ENCODE results near the gene BAZ2A. TPM values are rescaled to one million over a fixed set of nuclear protein-coding genes. Genes with fewer than 3 reads are reported as not detected.
"Not testable (repeated sequence)": the region's sequence is repeated elsewhere in the genome, so short reads cannot be mapped to it uniquely, and the experiment has no call there.

Gene BAZ2A
- total RNA-seq, 1 experiment from 2014 or later, result 15.2 TPM

DNA sequence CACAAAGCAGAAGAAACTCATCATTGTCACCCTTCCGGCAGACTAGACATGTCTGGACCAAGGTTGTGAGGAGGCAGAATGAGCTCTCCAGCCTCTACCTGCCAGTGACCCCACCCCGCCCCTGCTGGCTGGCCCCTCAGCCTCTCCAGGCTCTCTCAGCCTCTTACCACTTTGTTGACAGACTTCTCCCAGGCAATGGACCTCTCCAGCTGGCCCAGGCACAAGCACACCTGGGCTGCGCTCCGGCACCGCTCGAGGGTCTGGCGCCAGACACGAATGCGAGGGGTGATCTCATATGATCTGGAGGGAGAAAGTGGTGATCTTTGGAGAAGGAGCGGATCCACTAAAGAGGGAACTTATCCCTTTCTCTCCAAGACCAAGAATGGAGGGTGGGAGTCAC is 30.3 kb downstream of the BAZ2A start:
- H3K9me3 ChIP-seq (replicated peaks), result no peaks in the 10 kb centered on the region
- H3K4me3 ChIP-seq, result no peak overlapping the region
- H3K27ac ChIP-seq, result no peak overlapping the region
- no peak for DNase-seq (ENCODE audit: low read depth in 1 of 2, low spot score in 2 of 2)
- no peaks in the 10 kb centered on the region for H3K4me1 ChIP-seq (replicated peaks)
- H3K36me3 ChIP-seq, result peaks cover 96% of the 10 kb centered on the region
- H3K27me3 ChIP-seq (replicated peaks), result no peaks in the 10 kb centered on the region

DNA sequence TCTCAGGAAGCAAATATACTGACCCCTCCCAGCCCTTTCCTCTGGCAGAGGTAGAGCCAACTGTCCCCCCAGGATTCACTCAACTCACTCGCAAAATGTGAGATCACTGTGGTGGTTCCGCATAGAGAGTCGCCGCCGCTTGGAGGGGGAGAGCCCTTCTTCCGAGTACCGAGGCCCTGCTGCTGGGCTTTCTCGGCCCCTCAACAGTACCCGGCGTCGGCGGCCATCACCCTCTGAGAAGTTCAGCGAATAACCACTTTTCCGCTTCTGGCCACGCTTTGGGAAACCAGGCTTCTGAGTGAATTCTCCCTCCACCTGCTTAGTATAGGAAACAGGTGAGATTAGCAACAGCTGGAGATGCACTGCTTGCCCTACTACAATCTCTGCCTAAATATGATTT is 31.1 kb downstream of the BAZ2A start:
- H3K4me3 ChIP-seq, result no peak overlapping the region

DNA sequence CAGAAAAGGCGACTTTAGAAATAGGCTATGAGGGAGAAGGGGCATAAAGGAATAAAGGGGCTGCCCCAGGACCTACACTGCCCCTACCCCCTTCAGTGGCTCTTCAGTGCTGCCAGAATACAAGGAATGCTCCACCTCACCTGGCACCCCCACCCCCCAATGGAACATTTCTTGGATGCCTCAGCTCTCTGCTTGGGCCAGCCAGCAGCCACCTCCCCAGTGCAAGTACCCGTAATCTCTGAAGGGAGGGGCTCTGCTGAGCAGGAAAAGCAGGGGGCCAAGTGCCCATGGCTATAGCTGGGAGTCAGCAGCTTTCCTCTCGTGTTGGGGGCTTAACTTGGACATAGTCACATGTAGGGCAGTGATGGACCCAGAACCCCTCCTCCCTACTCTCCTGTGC is 33.3 kb downstream of the BAZ2A start:
- H3K27me3 ChIP-seq (replicated peaks), result no peaks in the 10 kb centered on the region
- H3K36me3 ChIP-seq, result peaks cover 86% of the 10 kb centered on the region
- no peak overlapping the region for H3K27ac ChIP-seq
- H3K4me1 ChIP-seq (replicated peaks), result no peaks in the 10 kb centered on the region
- H3K9me3 ChIP-seq (replicated peaks), result no peaks in the 10 kb centered on the region
- no peak for DNase-seq (ENCODE audit: low read depth in 1 of 2, low spot score in 2 of 2)
- no peak overlapping the region for H3K4me3 ChIP-seq

More for the DNA sequence above, 31.1 kb downstream of the BAZ2A start:
- Histone ChIP-seq H3K27ac (no peak overlapping the region), H3K9me3 (replicated peaks) (no peaks in the 10 kb centered on the region), H3K4me1 (replicated peaks) (no peaks in the 10 kb centered on the region), H3K36me3 (peaks cover 93% of the 10 kb centered on the region), H3K27me3 (replicated peaks) (no peaks in the 10 kb centered on the region)
- DNase-seq (ENCODE audit: low read depth in 1 of 2, low spot score in 2 of 2), result no peak

GRCh38 chr12:56593909-56594621 is 36.1 kb downstream of the BAZ2A start:
- peak; percentile 59 to 68 for DNase-seq (ENCODE audit: low read depth in 1 of 2, low spot score in 2 of 2)
- no peak overlapping the region for H3K27ac ChIP-seq
- H3K36me3 ChIP-seq, result peaks cover 85% of the 10 kb centered on the region
- no peak overlapping the region for H3K4me3 ChIP-seq
- no peaks in the 10 kb centered on the region for H3K9me3 ChIP-seq (replicated peaks)
- H3K27me3 ChIP-seq (replicated peaks), result no peaks in the 10 kb centered on the region
- no peaks in the 10 kb centered on the region for H3K4me1 ChIP-seq (replicated peaks)

GRCh38 chr12:56591961-56592360 is 38.2 kb downstream of the BAZ2A start:
- no peaks in the 10 kb centered on the region for H3K4me1 ChIP-seq (replicated peaks)
- H3K9me3 ChIP-seq (replicated peaks), result no peaks in the 10 kb centered on the region
- no peak overlapping the region for H3K4me3 ChIP-seq
- H3K27ac ChIP-seq, result no peak overlapping the region
- peaks cover 87% of the 10 kb centered on the region for H3K36me3 ChIP-seq
- H3K27me3 ChIP-seq (replicated peaks), result no peaks in the 10 kb centered on the region
- no peak for DNase-seq (ENCODE audit: low read depth in 1 of 2, low spot score in 2 of 2)

DNA sequence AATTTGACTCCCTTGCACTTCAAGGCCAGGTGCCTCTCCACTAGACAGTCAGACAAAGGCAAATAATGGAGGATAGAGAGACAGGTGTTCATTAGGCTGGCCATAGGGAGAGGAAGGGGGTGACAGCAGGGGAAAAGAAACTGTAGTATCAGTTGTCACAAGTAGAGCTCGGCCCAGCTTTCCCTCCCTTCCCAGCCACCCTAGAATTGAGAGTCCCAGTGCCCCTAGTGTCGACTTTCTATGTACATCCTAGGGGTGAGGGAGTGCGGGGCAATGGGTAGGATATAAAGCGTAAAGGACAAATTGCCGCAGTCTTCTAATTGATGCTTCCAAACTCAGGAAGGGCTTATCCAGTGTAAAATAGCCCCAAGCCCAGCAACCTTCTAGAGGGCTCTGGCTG is 39.0 kb downstream of the BAZ2A start:
- H3K4me1 ChIP-seq (replicated peaks), result no peaks in the 10 kb centered on the region
- DNase-seq (ENCODE audit: low read depth in 1 of 2, low spot score in 2 of 2), result no peak
- peaks cover 86% of the 10 kb centered on the region for H3K36me3 ChIP-seq
- no peak overlapping the region for H3K4me3 ChIP-seq
- no peaks in the 10 kb centered on the region for H3K27me3 ChIP-seq (replicated peaks)
- H3K27ac ChIP-seq, result no peak overlapping the region
- H3K9me3 ChIP-seq (replicated peaks), result no peaks in the 10 kb centered on the region

GRCh38 chr12:56590237-56590830 is 39.8 kb downstream of the BAZ2A start:
- no peaks in the 10 kb centered on the region for H3K27me3 ChIP-seq (replicated peaks)
- peaks cover 86% of the 10 kb centered on the region for H3K36me3 ChIP-seq
- H3K4me3 ChIP-seq, result no peak overlapping the region
- H3K9me3 ChIP-seq (replicated peaks), result no peaks in the 10 kb centered on the region
- DNase-seq (ENCODE audit: low read depth in 1 of 2, low spot score in 2 of 2), result no peak
- no peak overlapping the region for H3K27ac ChIP-seq
- no peaks in the 10 kb centered on the region for H3K4me1 ChIP-seq (replicated peaks)

DNA sequence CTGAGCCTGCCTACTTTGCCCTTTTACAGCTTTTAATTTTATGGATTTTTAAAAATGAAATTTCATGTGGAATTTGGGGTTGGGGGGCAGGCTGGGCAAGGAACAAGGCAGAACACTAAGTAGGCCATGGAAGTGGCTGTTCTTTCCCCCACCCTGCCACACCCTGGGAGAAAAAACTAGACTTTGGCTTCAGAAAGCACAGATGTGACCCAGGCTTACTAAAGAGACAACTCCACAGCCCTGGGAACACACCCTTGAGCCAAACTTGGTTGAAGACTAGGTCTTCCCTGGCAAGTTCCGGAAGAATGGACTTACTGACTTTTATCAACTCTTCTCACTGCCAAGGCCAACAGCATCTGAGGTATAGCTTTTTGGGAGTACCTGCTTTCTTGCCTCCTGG is 40.3 kb downstream of the BAZ2A start:
- no peaks in the 10 kb centered on the region for H3K4me1 ChIP-seq (replicated peaks)
- no peaks in the 10 kb centered on the region for H3K27me3 ChIP-seq (replicated peaks)
- no peak for DNase-seq (ENCODE audit: low read depth in 1 of 2, low spot score in 2 of 2)
- H3K9me3 ChIP-seq (replicated peaks), result no peaks in the 10 kb centered on the region
- no peak overlapping the region for H3K4me3 ChIP-seq
- H3K36me3 ChIP-seq, result peaks cover 87% of the 10 kb centered on the region
- H3K27ac ChIP-seq, result no peak overlapping the region

DNA sequence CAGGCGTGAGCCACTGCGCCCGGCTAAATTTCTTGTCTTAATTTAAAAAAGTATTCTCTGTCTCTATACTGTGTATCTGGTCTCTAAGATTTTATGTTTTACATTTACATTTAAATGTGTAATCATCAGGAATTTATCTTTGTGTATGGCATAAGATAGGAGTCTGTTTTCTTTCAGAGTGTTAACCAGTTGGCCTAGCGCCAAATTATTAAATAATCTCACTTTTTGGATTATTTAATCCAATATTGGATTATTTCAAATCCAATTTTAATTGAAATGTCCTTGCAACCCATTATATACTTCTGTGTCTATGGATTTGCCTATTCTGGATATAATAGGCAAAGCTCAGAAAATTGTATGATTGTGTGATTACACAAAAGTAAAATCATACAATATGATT is 45.0 kb downstream of the BAZ2A start:
- Histone ChIP-seq H3K4me1 (replicated peaks) (peaks cover 7% of the 10 kb centered on the region), H3K36me3 (peaks cover 91% of the 10 kb centered on the region), H3K9me3 (replicated peaks) (no peaks in the 10 kb centered on the region), H3K4me3 (no peak overlapping the region), H3K27me3 (replicated peaks) (no peaks in the 10 kb centered on the region), H3K27ac (no peak overlapping the region)
- DNase-seq (ENCODE audit: low read depth in 1 of 2, low spot score in 2 of 2), result no peak

- Histone ChIP-seq H3K4me3 (no peak overlapping the region), H3K9me3 (replicated peaks) (no peaks in the 10 kb centered on the region), H3K27ac (no peak overlapping the region), H3K4me1 (replicated peaks) (peaks cover 7% of the 10 kb centered on the region), H3K27me3 (replicated peaks) (no peaks in the 10 kb centered on the region), H3K36me3 (peaks cover 73% of the 10 kb centered on the region)
- no peak for DNase-seq (ENCODE audit: low read depth in 1 of 2, low spot score in 2 of 2)
Observed at GRCh38 chr12:56581418-56582145, 48.5 kb downstream of the BAZ2A start.

DNA sequence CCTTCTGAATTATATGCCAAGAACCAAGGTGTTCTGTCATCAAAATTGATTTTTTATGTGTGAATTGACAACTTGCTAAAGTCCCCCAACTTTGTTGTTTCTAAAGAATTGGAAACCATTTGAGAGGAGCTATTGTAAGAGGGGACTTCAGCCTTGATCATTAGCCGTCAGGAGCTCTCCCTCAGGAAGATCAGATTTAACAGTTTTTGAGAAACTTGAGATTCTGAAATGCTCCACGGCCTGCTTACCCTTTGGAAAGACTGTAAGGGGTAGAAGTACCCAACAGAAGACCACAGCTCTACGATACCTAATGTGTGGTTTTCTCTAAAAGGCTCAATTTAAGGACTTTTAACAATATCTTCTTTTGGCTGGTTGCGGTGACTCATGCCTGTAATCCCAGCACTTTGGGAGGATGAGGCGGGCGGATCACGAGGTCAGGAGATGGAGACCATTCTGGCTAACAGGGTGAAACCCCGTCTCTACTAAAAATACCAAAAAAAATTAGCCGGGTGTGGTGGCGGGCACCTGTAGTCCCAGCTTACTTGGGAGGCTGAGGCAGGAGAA is 51.1 kb downstream of the BAZ2A start:
- DNase-seq (ENCODE audit: low read depth in 1 of 2, low spot score in 2 of 2), result no peak

DNA sequence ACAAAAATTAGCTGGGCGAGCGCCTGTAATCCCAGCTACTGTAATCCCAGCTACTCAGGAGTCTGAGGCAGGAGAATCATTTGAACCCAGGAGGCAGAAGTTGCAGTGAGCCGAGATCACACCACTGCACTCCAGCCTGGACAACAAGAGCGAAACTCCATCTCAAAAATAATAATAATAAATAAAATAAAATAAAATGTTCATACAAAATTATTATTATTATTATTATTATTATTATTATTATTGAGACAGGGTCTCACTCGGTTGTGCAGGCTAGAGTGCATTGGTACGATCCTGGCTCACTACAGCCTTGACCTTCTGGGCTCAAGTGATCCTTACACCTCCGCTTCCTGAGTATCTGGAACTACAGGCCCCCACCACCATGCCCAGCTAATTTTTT is 52.9 kb downstream of the BAZ2A start:
- not testable (repeated sequence) for H3K4me1 ChIP-seq (replicated peaks); DNase-seq (ENCODE audit: low read depth in 1 of 2, low spot score in 2 of 2); H3K27ac ChIP-seq; H3K4me3 ChIP-seq; H3K27me3 ChIP-seq (replicated peaks); H3K9me3 ChIP-seq (replicated peaks)
- H3K36me3 ChIP-seq, result peaks cover 73% of the 10 kb centered on the region

More for the DNA sequence above, 51.1 kb downstream of the BAZ2A start:
- H3K27me3 ChIP-seq (replicated peaks), result no peaks in the 10 kb centered on the region
- no peaks in the 10 kb centered on the region for H3K9me3 ChIP-seq (replicated peaks)
- peaks cover 7% of the 10 kb centered on the region for H3K4me1 ChIP-seq (replicated peaks)
- H3K27ac ChIP-seq, result no peak overlapping the region
- H3K36me3 ChIP-seq, result peaks cover 75% of the 10 kb centered on the region
- no peak overlapping the region for H3K4me3 ChIP-seq

DNA sequence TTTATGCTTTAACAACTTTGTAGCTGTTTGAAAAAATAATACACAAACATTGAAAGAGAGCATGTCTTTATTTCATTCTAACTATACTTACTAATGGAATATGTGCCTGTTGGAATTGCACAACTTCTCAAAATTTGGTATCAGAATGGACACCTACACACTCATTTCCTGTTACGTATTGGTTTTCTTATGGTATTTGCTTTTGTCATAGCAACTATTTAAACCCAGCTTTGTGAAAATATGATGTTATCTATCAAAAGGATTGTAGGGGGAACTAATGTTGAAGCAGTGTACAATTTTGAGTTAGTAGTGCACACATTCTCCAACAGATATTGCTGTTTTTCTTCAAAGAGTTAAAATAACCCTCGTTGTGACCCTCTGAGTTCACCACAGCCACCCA is 55.9 kb downstream of the BAZ2A start:
- Histone ChIP-seq H3K27me3 (replicated peaks) (no peaks in the 10 kb centered on the region), H3K9me3 (replicated peaks) (no peaks in the 10 kb centered on the region), H3K36me3 (peaks cover 77% of the 10 kb centered on the region), H3K4me3 (no peak overlapping the region), H3K4me1 (replicated peaks) (no peaks in the 10 kb centered on the region), H3K27ac (no peak overlapping the region)
- DNase-seq (ENCODE audit: low read depth in 1 of 2, low spot score in 2 of 2), result no peak

- H3K27me3 ChIP-seq (replicated peaks), result no peaks in the 10 kb centered on the region
- H3K36me3 ChIP-seq, result peaks cover 80% of the 10 kb centered on the region
- H3K4me1 ChIP-seq (replicated peaks), result no peaks in the 10 kb centered on the region
- DNase-seq (ENCODE audit: low read depth in 1 of 2, low spot score in 2 of 2), result no peak
- H3K9me3 ChIP-seq (replicated peaks), result no peaks in the 10 kb centered on the region
- H3K4me3 ChIP-seq, result no peak overlapping the region
- no peak overlapping the region for H3K27ac ChIP-seq
Observed at GRCh38 chr12:56572288-56572687, 57.8 kb downstream of the BAZ2A start.
